HepG2 (cell line): ENCODE results near the gene AP3D1. TPM values are rescaled to one million over a fixed set of nuclear protein-coding genes. Genes with fewer than 3 reads are reported as not detected.

ENCODE experiments used
- ATF2 ChIP-seq: sonication (generic); formaldehyde crosslinking; IDR thresholded peaks from 2 replicates; pipeline ENCODE4 v1.4.0; 2020; ENCODE audit warnings: missing genetic modification reagents
- ATF7 ChIP-seq, 2 experiments: fragments of 450-650 bp in 1 of 2; sonication (generic) in 1 of 2; formaldehyde crosslinking in 1 of 2; IDR thresholded peaks; 2 replicates each; pipeline versions ENCODE4 v1.4.0 to v1.6.1; 2016 to 2020; ENCODE audit warnings: antibody characterized with exemption in 1 of 2, mild to moderate bottlenecking in 1 of 2, missing genetic modification reagents in 1 of 2
- ERF ChIP-seq: IDR thresholded peaks from 2 replicates; pipeline ENCODE4 v1.6.1; 2018; ENCODE audit warnings: missing biosample characterization, missing genetic modification reagents
- HNRNPL ChIP-seq: fragments of 200-400 bp; formaldehyde crosslinking; IDR thresholded peaks from 2 replicates; pipeline ENCODE4 v1.6.1; 2017; ENCODE audit warnings: mild to moderate bottlenecking, low read depth, low read length
- HOXA9 ChIP-seq: sonication (generic); formaldehyde crosslinking; IDR thresholded peaks from 2 replicates; pipeline ENCODE4 v1.8.1; 2022; ENCODE audit warnings: missing genetic modification reagents, mild to moderate bottlenecking, moderate library complexity, borderline replicate concordance
- MLX ChIP-seq: IDR thresholded peaks from 2 replicates; pipeline ENCODE4 v1.6.1; 2016
- MTA1 ChIP-seq: sonication (generic); formaldehyde crosslinking; IDR thresholded peaks from 2 replicates; pipeline ENCODE4 v1.4.0; 2020; ENCODE audit warnings: missing genetic modification reagents, mild to moderate bottlenecking, borderline replicate concordance
- NR2C2 ChIP-seq: sonication (generic); formaldehyde crosslinking; IDR thresholded peaks from 2 replicates; pipeline ENCODE4 v1.4.0; 2020; ENCODE audit warnings: missing genetic modification reagents, mild to moderate bottlenecking, moderate library complexity, borderline replicate concordance
- POLR2A ChIP-seq, 2 experiments: IDR thresholded peaks; 2 replicates each; pipeline ENCODE4 v1.6.1; 2011; ENCODE audit warnings: low read depth in 2 of 2, low read length in 2 of 2, mild to moderate bottlenecking in 1 of 2, moderate library complexity in 1 of 2; ENCODE audit not compliant: insufficient read depth in 1 of 2
- PPARG ChIP-seq: conservative IDR thresholded peaks from 2 replicates; pipeline ENCODE4 v1.6.1; 2016; ENCODE audit warnings: missing biosample characterization, missing genetic modification reagents
- PREB ChIP-seq: sonication (generic); formaldehyde crosslinking; IDR thresholded peaks from 2 replicates; pipeline ENCODE4 v1.4.0; 2020; ENCODE audit warnings: missing genetic modification reagents
- RBFOX2 ChIP-seq: fragments of 200-400 bp; formaldehyde crosslinking; IDR thresholded peaks from 2 replicates; pipeline ENCODE4 v1.6.1; 2017; ENCODE audit warnings: low read depth, mild to moderate bottlenecking, low read length
- RORA ChIP-seq: sonication (generic); formaldehyde crosslinking; IDR thresholded peaks from 2 replicates; pipeline ENCODE4 v1.5.0; 2020; ENCODE audit warnings: mild to moderate bottlenecking, missing genetic modification reagents, moderate library complexity
- TCF12 ChIP-seq, 2 experiments: fragments of 450-650 bp in 1 of 2; sonication (generic) in 1 of 2; formaldehyde crosslinking in 1 of 2; IDR thresholded peaks; 2 replicates each; pipeline versions ENCODE4 v1.6.1 to v1.8.0; 2017 to 2022; ENCODE audit warnings: antibody characterized with exemption in 1 of 2, mild to moderate bottlenecking in 1 of 2, missing genetic modification reagents in 1 of 2, moderate library complexity in 1 of 2
- TP53 ChIP-seq: sonication (generic); formaldehyde crosslinking; conservative IDR thresholded peaks from 2 replicates; pipeline ENCODE4 v1.4.0; 2020; ENCODE audit warnings: missing genetic modification reagents
- ZFX ChIP-seq: sonication (generic); formaldehyde crosslinking; IDR thresholded peaks from 2 replicates; pipeline ENCODE4 v1.4.0; 2020; ENCODE audit warnings: mild to moderate bottlenecking, low read depth, missing genetic modification reagents, moderate library complexity
- ZNF18 ChIP-seq: sonication (generic); formaldehyde crosslinking; IDR thresholded peaks from 2 replicates; pipeline ENCODE4 v1.8.0; 2022; ENCODE audit warnings: mild to moderate bottlenecking, missing genetic modification reagents; ENCODE audit not compliant: insufficient replicate concordance
- ZNF180 ChIP-seq: sonication (generic); formaldehyde crosslinking; IDR thresholded peaks from 2 replicates; pipeline ENCODE4 v1.4.0; 2020; ENCODE audit warnings: low read depth, missing genetic modification reagents, borderline replicate concordance
- ZNF337 ChIP-seq: sonication (generic); formaldehyde crosslinking; IDR thresholded peaks from 2 replicates; pipeline ENCODE4 v1.5.1; 2020; ENCODE audit warnings: missing genetic modification reagents, low read depth, mild to moderate bottlenecking, borderline replicate concordance
- ZNF367 ChIP-seq: sonication (generic); formaldehyde crosslinking; IDR thresholded peaks from 2 replicates; pipeline ENCODE4 v1.4.0; 2020; ENCODE audit warnings: missing genetic modification reagents, borderline replicate concordance
- ZNF558 ChIP-seq: sonication (generic); formaldehyde crosslinking; IDR thresholded peaks from 2 replicates; pipeline ENCODE4 v1.9.0; 2022; ENCODE audit warnings: mild to moderate bottlenecking, missing genetic modification reagents, borderline replicate concordance
- ZNF639 ChIP-seq: conservative IDR thresholded peaks from 2 replicates; pipeline ENCODE4 v1.6.1; 2018; ENCODE audit warnings: missing genetic modification reagents
- ZNF670 ChIP-seq: sonication (generic); formaldehyde crosslinking; IDR thresholded peaks from 2 replicates; pipeline ENCODE4 v1.8.0; 2022; ENCODE audit warnings: mild to moderate bottlenecking, missing genetic modification reagents, borderline replicate concordance
- ZNF720 ChIP-seq: sonication (generic); formaldehyde crosslinking; IDR thresholded peaks from 2 replicates; pipeline ENCODE4 v1.4.0; 2020; ENCODE audit warnings: missing genetic modification reagents
- ZNF891 ChIP-seq: sonication (generic); formaldehyde crosslinking; IDR thresholded peaks from 2 replicates; pipeline ENCODE4 v1.5.0; 2020; ENCODE audit warnings: mild to moderate bottlenecking, missing genetic modification reagents
- polyA plus RNA-seq, 8 experiments: library from polyadenylated mRNA; depleted of rRNA in 3 of 8; stranded (reverse) in 7 of 8; unstranded in 1 of 8; fragments of >200 nt; fragmentation: Illumina TruSeq in 4 of 8; extraction: Trizol in 4 of 8; gene quantifications; 2 replicates each; pipeline versions ENCODE4 v1.2.1 to v1.2.3, GENCODE V29; 2011 to 2016; ENCODE audit warnings: low read depth in 4 of 8, missing spikeins in 1 of 8, mixed read lengths in 1 of 8; ENCODE audit not compliant: insufficient read depth in 1 of 8
- total RNA-seq, 5 experiments: library from RNA; depleted of rRNA; stranded (reverse); fragments of >200 nt; fragmentation: Illumina TruSeq; extraction: Trizol; gene quantifications; 2 replicates each; pipeline ENCODE4 v1.2.3, GENCODE V29; 2016; ENCODE audit warnings: low read depth in 1 of 5

AP3D1 gene
- total and polyA plus RNA-seq, 2 of the 13 experiments (the other 11 are each of a cell fraction or from before 2014, with no cell fraction given): 68.0 to 82.6 TPM

- no peak for TF ChIP-seq ATF2 (CRISPR knock-in tag)
- TF ChIP-seq TP53: no peak
- no peak for TF ChIP-seq ZNF18
- TF ChIP-seq ZNF337 (CRISPR knock-in tag): peak; percentile 15; the same call in 1 of the 2 replicates
- no peak for TF ChIP-seq HOXA9
- no peak for TF ChIP-seq NR2C2 (CRISPR knock-in tag)
- no peak; the same call in 1 of the 2 replicates for TF ChIP-seq ZNF558 (CRISPR knock-in tag)
- no peak for TF ChIP-seq ZNF720 (CRISPR knock-in tag)
- no peak for TF ChIP-seq ZNF639
- TF ChIP-seq ZNF670 (CRISPR knock-in tag): no peak
- TF ChIP-seq HNRNPL: 0 out of 2 replicates have a peak, but pooled peaks have one; percentile 50
- no peak for TF ChIP-seq MTA1 (CRISPR knock-in tag)
- TF ChIP-seq MLX (CRISPR knock-in tag): no peak
- no peak for TF ChIP-seq PPARG (CRISPR knock-in tag)
- TF ChIP-seq ZFX: no peak
- TF ChIP-seq RORA: no peak
- no peak for TF ChIP-seq ZNF891
- TF ChIP-seq PREB (CRISPR knock-in tag): no peak
- no peak for TF ChIP-seq ERF
- TF ChIP-seq ATF7 (IDR thresholded peaks at IDR 0.05): no peak
- no peak for TF ChIP-seq ATF7 (CRISPR knock-in tag; IDR thresholded peaks at IDR 0.05)
- TF ChIP-seq ZNF367 (CRISPR knock-in tag): no peak
- TF ChIP-seq ZNF180: no peak
- TF ChIP-seq RBFOX2: peak; percentile 44; the same call in 1 of the 2 replicates
- TF ChIP-seq TCF12 (IDR thresholded peaks at IDR 0.05): no peak
- no peak for TF ChIP-seq TCF12 (CRISPR knock-in tag; IDR thresholded peaks at IDR 0.05)
- 0 out of 4 replicates have a peak, but pooled peaks of 1 of the 2 experiments have one; percentile 12 for TF ChIP-seq POLR2A (IDR thresholded peaks at IDR 0.05; ENCODE audit: insufficient read depth in 1 of 2, low read depth in 2 of 2, low read length in 2 of 2)
Measured at GRCh38 chr19:2087621-2088100, 63.7 kb downstream of the AP3D1 start (continued).
